GM08714 (cell line): Measurements from ENCODE around the gene RAD18.

Experiments used
- H3K4me3 ChIP-seq: fragments of 200-500 bp; sonication (Bioruptor generic); 2 replicates; pipeline ENCODE4 v1.5.1; 2014; ENCODE audit warnings: mild to moderate bottlenecking, low read length, inconsistent platforms
- ZNF274 ChIP-seq: IDR thresholded peaks from 2 replicates; pipeline ENCODE4 v1.6.1; 2012; ENCODE audit warnings: mild to moderate bottlenecking, low read depth, low read length

RAD18 gene

GRCh38 chr3:8963137-8963853 lies at the start of gene RAD18:
Gene RAD18 (minus strand): TSS chr3:8963472. CDS start chr3:8963385, 87 bp downstream.
- TF ChIP-seq ZNF274, result no peak
- peak within 1 kb of the TSS; percentile 95 for H3K4me3 ChIP-seq

- no peak for TF ChIP-seq ZNF274
- H3K4me3 ChIP-seq, result no peak overlapping the region
Observed at GRCh38 chr3:9012521-9012920, 49.2 kb upstream of the RAD18 start.

- TF ChIP-seq ZNF274, result no peak
- no peak overlapping the region for H3K4me3 ChIP-seq
Observed at GRCh38 chr3:9009976-9010545, 46.8 kb upstream of the RAD18 start.

GRCh38 chr3:9008550-9009255 lies 45.4 kb upstream of the RAD18 start:
- no peak overlapping the region for H3K4me3 ChIP-seq
- TF ChIP-seq ZNF274, result no peak

- no peak for TF ChIP-seq ZNF274
- H3K4me3 ChIP-seq, result no peak overlapping the region
Observed at GRCh38 chr3:9007928-9008327, 44.7 kb upstream of the RAD18 start.

GRCh38 chr3:9007213-9007612 lies 43.9 kb upstream of the RAD18 start:
- no peak for TF ChIP-seq ZNF274
- H3K4me3 ChIP-seq, result no peak overlapping the region

- H3K4me3 ChIP-seq, result no peak overlapping the region
- no peak for TF ChIP-seq ZNF274
Observed at GRCh38 chr3:9000041-9000440, 36.8 kb upstream of the RAD18 start.

GRCh38 chr3:8997151-8997550 lies 33.9 kb upstream of the RAD18 start:
- TF ChIP-seq ZNF274, result no peak
- no peak overlapping the region for H3K4me3 ChIP-seq

GRCh38 chr3:8996681-8997121 lies 33.4 kb upstream of the RAD18 start:
- no peak for TF ChIP-seq ZNF274
- H3K4me3 ChIP-seq, result no peak overlapping the region

- no peak overlapping the region for H3K4me3 ChIP-seq
- TF ChIP-seq ZNF274, result no peak
Observed at GRCh38 chr3:8996216-8996615, 32.9 kb upstream of the RAD18 start.

- no peak for TF ChIP-seq ZNF274
- no peak overlapping the region for H3K4me3 ChIP-seq
Observed at GRCh38 chr3:8994226-8994625, 31.0 kb upstream of the RAD18 start.

GRCh38 chr3:8993331-8993730 lies 30.1 kb upstream of the RAD18 start:
- TF ChIP-seq ZNF274, result no peak
- H3K4me3 ChIP-seq, result no peak overlapping the region

GRCh38 chr3:8992854-8993253 lies 29.6 kb upstream of the RAD18 start:
- H3K4me3 ChIP-seq, result no peak overlapping the region
- no peak for TF ChIP-seq ZNF274

- no peak for TF ChIP-seq ZNF274
Observed at GRCh38 chr3:8992199-8992598, 28.9 kb upstream of the RAD18 start.

More at GRCh38 chr3:8992199-8992598, 28.9 kb upstream of the RAD18 start:
- H3K4me3 ChIP-seq, result no peak overlapping the region
